ENCODE results near the gene SIAH1. TPM values are rescaled to one million over a fixed set of nuclear protein-coding genes. Genes with fewer than 3 reads are reported as not detected.
A peak's percentile ranks its signal among the peaks of the same experiment; 100 is the strongest.

SIAH1 gene
- total and polyA plus RNA-seq, 2 donors (not counting 1 experiment from before 2014, with no cell fraction given): 10.6 to 47.6 TPM

- no peaks in the 10 kb centered on the region for H3K27me3 Mint-ChIP-seq
- H3K4me1 ChIP-seq (ENCODE audit: control insufficient read depth in 2 of 2, insufficient read depth in 2 of 2, low read length in 2 of 2): peaks cover 15 to 17% of the 10 kb centered on the region in 2 donors
- no peaks in the 10 kb centered on the region for H3K27me3 ChIP-seq (replicated peaks in 1 of 4; ENCODE audit: control extremely low read depth in 1 of 4, control insufficient read depth in 3 of 4, insufficient read depth in 4 of 4, low read length in 3 of 4)
- H3K4me1 Mint-ChIP-seq: peaks cover 18% of the 10 kb centered on the region
- DNase-seq (no peak), ATAC-seq (ENCODE audit: low read depth) (no peak)
- TF ChIP-seq CTCF (IDR thresholded peaks at IDR 0.05) (no peak), EZH2 (IDR thresholded peaks at IDR 0.05; ENCODE audit: borderline replicate concordance, insufficient read depth, low read depth, low read length, poor library complexity, severe bottlenecking) (no peak)
- H3K9ac ChIP-seq (ENCODE audit: low read length): no peak overlapping the region
- no peaks in the 10 kb centered on the region for H3K9me3 ChIP-seq (ENCODE audit: control extremely low read depth in 1 of 3, control insufficient read depth in 2 of 3, insufficient read depth in 1 of 3, low read length in 2 of 3)
- no peaks in the 10 kb centered on the region for H3K36me3 ChIP-seq (replicated peaks in 1 of 2; ENCODE audit: control extremely low read depth in 1 of 2, control insufficient read depth in 1 of 2, extremely low read depth in 1 of 2, insufficient read depth in 2 of 2, low read length in 1 of 2)
- peak overlapping the region; percentile 9 for H2AFZ ChIP-seq (ENCODE audit: insufficient read depth, low read depth, low read length, poor library complexity, severe bottlenecking)
- ChIA-PET POLR2A (interaction anchor here (0.6 to 1.2 kb wide), 2 partner anchors 38 to 140 kb away, joined by 3 to 4 read pairs; no protein-coding TSS in a partner anchor), CTCF (interaction anchor here (0.8 to 1.2 kb wide), 2 partner anchors 18 to 236 kb away, joined by 3 read pairs; no protein-coding TSS in a partner anchor)
- H3K4me3 Mint-ChIP-seq: peak overlapping the region; percentile 49
- H3K9me3 Mint-ChIP-seq (ENCODE audit: insufficient read depth): no peaks in the 10 kb centered on the region
- H3K4me2 ChIP-seq (replicated peaks; ENCODE audit: low read depth, low read length, poor library complexity, severe bottlenecking): no peak overlapping the region
- H3K27ac ChIP-seq (ENCODE audit: low read length in 2 of 2): no peak overlapping the region
- peak overlapping the region; percentile 12 for H3K27ac Mint-ChIP-seq
- peaks cover 28% of the 10 kb centered on the region for H3K79me2 ChIP-seq (ENCODE audit: control insufficient read depth, insufficient read depth, low read length)
- 99% methylated on average over 14 of the region's 17 CpGs for WGBS (ENCODE audit: insufficient coverage)
- H3K4me3 ChIP-seq (ENCODE audit: control extremely low read depth in 1 of 5, extremely low read depth in 1 of 5, insufficient read depth in 1 of 5, low read depth in 2 of 5, low read length in 4 of 5): no peak overlapping the region
- intact Hi-C loops (cut with micrococcal nuclease): no loop called here
- H4K20me1 ChIP-seq (ENCODE audit: control insufficient read depth, insufficient read depth, low read length, poor library complexity, severe bottlenecking): peaks cover 20% of the 10 kb centered on the region
These were observed 1.5 kb upstream of the SIAH1 start for GRCh38 chr16:48386559-48387312.

All from B cell (primary cell).